Dendritic cell treated with granulocyte-macrophage colony-stimulating factor and Interleukin-4, amounts not matched to agents 40 ng/mL and 50 ng/mL, for 4 days (primary cell): ENCODE results near the gene FBXW5.

ENCODE experiments used
- H3K27ac Mint-ChIP-seq: one replicate; pipeline ENCODE4 v1.8.0; 2022; ENCODE audit warnings: mild to moderate bottlenecking, mixed read lengths
- H3K27me3 Mint-ChIP-seq: one replicate; pipeline ENCODE4 v1.8.0; 2022; ENCODE audit warnings: mild to moderate bottlenecking, mixed read lengths
- H3K36me3 Mint-ChIP-seq: one replicate; pipeline ENCODE4 v1.8.0; 2022; ENCODE audit warnings: low read depth, mixed read lengths
- H3K4me1 Mint-ChIP-seq: one replicate; pipeline ENCODE4 v1.8.0; 2022; ENCODE audit warnings: low read depth, mixed read lengths
- H3K4me3 Mint-ChIP-seq: one replicate; pipeline ENCODE4 v1.8.0; 2022; ENCODE audit warnings: mild to moderate bottlenecking, moderate library complexity, mixed read lengths
- H3K9me3 Mint-ChIP-seq: one replicate; pipeline ENCODE4 v1.8.0; 2022; ENCODE audit warnings: mixed read lengths
- intact Hi-C: fragments of 100-400 bp; cut with micrococcal nuclease; formaldehyde crosslinking; loops from one replicate; pipeline ENCODE4 v1.15.0; 2022

Gene FBXW5

GRCh38 chr9:136981588-136982231 is 37.2 kb upstream of the FBXW5 start:
- intact Hi-C loops, result no loop called here

GRCh38 chr9:136980669-136981478 is 36.3 kb upstream of the FBXW5 start:
- intact Hi-C loops, result no loop called here
- Mint-ChIP-seq H3K4me3 (no peak overlapping the region), H3K27ac (no peak overlapping the region), H3K9me3 (no peaks in the 10 kb centered on the region), H3K36me3 (no peaks in the 10 kb centered on the region), H3K27me3 (peaks cover 77% of the 10 kb centered on the region), H3K4me1 (peaks cover 17% of the 10 kb centered on the region)

More at GRCh38 chr9:136981588-136982231, 37.2 kb upstream of the FBXW5 start:
- Mint-ChIP-seq H3K27me3 (peaks cover 77% of the 10 kb centered on the region), H3K4me3 (no peak overlapping the region), H3K9me3 (no peaks in the 10 kb centered on the region), H3K27ac (no peak overlapping the region), H3K4me1 (peaks cover 8% of the 10 kb centered on the region), H3K36me3 (no peaks in the 10 kb centered on the region)

- intact Hi-C loops, result no loop called here
- Mint-ChIP-seq H3K36me3 (no peaks in the 10 kb centered on the region), H3K4me3 (no peak overlapping the region), H3K9me3 (no peaks in the 10 kb centered on the region), H3K27ac (no peak overlapping the region), H3K4me1 (peaks cover 25% of the 10 kb centered on the region), H3K27me3 (peaks cover 81% of the 10 kb centered on the region)
Measured at GRCh38 chr9:136979769-136980587, 35.4 kb upstream of the FBXW5 start.

GRCh38 chr9:136978865-136979544 is 34.5 kb upstream of the FBXW5 start:
- Mint-ChIP-seq H3K9me3 (no peaks in the 10 kb centered on the region), H3K27ac (no peak overlapping the region), H3K27me3 (peaks cover 75% of the 10 kb centered on the region), H3K36me3 (no peaks in the 10 kb centered on the region), H3K4me3 (no peak overlapping the region), H3K4me1 (peaks cover 31% of the 10 kb centered on the region)
- intact Hi-C loops, result loop anchor here (1.0 kb wide), 1 partner anchor 13 kb away; the partner anchor contains the start of gene PAXX

- intact Hi-C loops, result loop anchor here (1.0 kb wide), 1 partner anchor 14 kb away; the partner anchor contains the start of gene PAXX
- H3K36me3 Mint-ChIP-seq, result no peaks in the 10 kb centered on the region
- peak overlapping the region; percentile 23 for H3K4me3 Mint-ChIP-seq
- H3K27me3 Mint-ChIP-seq, result peaks cover 69% of the 10 kb centered on the region
- no peaks in the 10 kb centered on the region for H3K9me3 Mint-ChIP-seq
- H3K27ac Mint-ChIP-seq, result no peak overlapping the region
- peaks cover 31% of the 10 kb centered on the region for H3K4me1 Mint-ChIP-seq
Measured at GRCh38 chr9:136978073-136978864, 33.7 kb upstream of the FBXW5 start.

GRCh38 chr9:136977649-136978072 is 33.1 kb upstream of the FBXW5 start:
- Mint-ChIP-seq H3K27ac (no peak overlapping the region), H3K4me1 (peaks cover 31% of the 10 kb centered on the region), H3K27me3 (peaks cover 63% of the 10 kb centered on the region), H3K36me3 (no peaks in the 10 kb centered on the region), H3K9me3 (no peaks in the 10 kb centered on the region), H3K4me3 (peak overlapping the region; percentile 39)
- intact Hi-C loops, result loop anchor here (1.0 kb wide), 1 partner anchor 15 kb away; the partner anchor contains the start of gene PAXX

GRCh38 chr9:136977223-136977622 is 32.7 kb upstream of the FBXW5 start, which contains the start of gene PTGDS:
Gene PTGDS (plus strand): TSS chr9:136977504. CDS start chr9:136977579, 75 bp downstream.
- H3K9me3 Mint-ChIP-seq, result no peaks in the 10 kb centered on the region
- peak within 1 kb of the TSS; percentile 39 for H3K4me3 Mint-ChIP-seq
- intact Hi-C loops, result no loop called here
- peaks cover 58% of the 10 kb centered on the region for H3K27me3 Mint-ChIP-seq
- peaks cover 31% of the 10 kb centered on the region for H3K4me1 Mint-ChIP-seq
- H3K36me3 Mint-ChIP-seq, result no peaks in the 10 kb centered on the region
- peak within 1 kb of the TSS; percentile 29 for H3K27ac Mint-ChIP-seq

GRCh38 chr9:136975644-136976043 is 31.1 kb upstream of the FBXW5 start:
- intact Hi-C loops, result no loop called here
- no peak overlapping the region for H3K4me3 Mint-ChIP-seq
- no peaks in the 10 kb centered on the region for H3K9me3 Mint-ChIP-seq
- H3K27ac Mint-ChIP-seq, result peak overlapping the region; percentile 61
- no peaks in the 10 kb centered on the region for H3K36me3 Mint-ChIP-seq
- peaks cover 53% of the 10 kb centered on the region for H3K27me3 Mint-ChIP-seq
- peaks cover 31% of the 10 kb centered on the region for H3K4me1 Mint-ChIP-seq

GRCh38 chr9:136974817-136975535 is 30.4 kb upstream of the FBXW5 start:
- H3K4me3 Mint-ChIP-seq, result peak overlapping the region; percentile 14
- H3K27ac Mint-ChIP-seq, result peak overlapping the region; percentile 61
- H3K9me3 Mint-ChIP-seq, result no peaks in the 10 kb centered on the region
- intact Hi-C loops, result no loop called here
- H3K4me1 Mint-ChIP-seq, result peaks cover 31% of the 10 kb centered on the region
- H3K27me3 Mint-ChIP-seq, result peaks cover 57% of the 10 kb centered on the region
- no peaks in the 10 kb centered on the region for H3K36me3 Mint-ChIP-seq

GRCh38 chr9:136973618-136974617 is 29.4 kb upstream of the FBXW5 start:
- H3K36me3 Mint-ChIP-seq, result no peaks in the 10 kb centered on the region

GRCh38 chr9:136972743-136973142 is 28.2 kb upstream of the FBXW5 start:
- peaks cover 54% of the 10 kb centered on the region for H3K27me3 Mint-ChIP-seq
- H3K4me1 Mint-ChIP-seq, result peaks cover 30% of the 10 kb centered on the region
- H3K9me3 Mint-ChIP-seq, result no peaks in the 10 kb centered on the region
- intact Hi-C loops, result no loop called here
- no peak overlapping the region for H3K4me3 Mint-ChIP-seq
- H3K27ac Mint-ChIP-seq, result no peak overlapping the region
- no peaks in the 10 kb centered on the region for H3K36me3 Mint-ChIP-seq

More at GRCh38 chr9:136973618-136974617, 29.4 kb upstream of the FBXW5 start:
- H3K4me1 Mint-ChIP-seq, result peaks cover 31% of the 10 kb centered on the region
- H3K4me3 Mint-ChIP-seq, result no peak overlapping the region
- peaks cover 54% of the 10 kb centered on the region for H3K27me3 Mint-ChIP-seq
- no peaks in the 10 kb centered on the region for H3K9me3 Mint-ChIP-seq
- intact Hi-C loops, result no loop called here
- H3K27ac Mint-ChIP-seq, result peak overlapping the region; percentile 42
